Measurements from ENCODE around the gene KANSL1. TPM values are rescaled to one million over a fixed set of nuclear protein-coding genes. Genes with fewer than 3 reads are reported as not detected.

The KANSL1 gene
- total and polyA plus RNA-seq, 2 of the 4 experiments (the other 2 are of a cell fraction): 19.1 to 49.6 TPM

DNA sequence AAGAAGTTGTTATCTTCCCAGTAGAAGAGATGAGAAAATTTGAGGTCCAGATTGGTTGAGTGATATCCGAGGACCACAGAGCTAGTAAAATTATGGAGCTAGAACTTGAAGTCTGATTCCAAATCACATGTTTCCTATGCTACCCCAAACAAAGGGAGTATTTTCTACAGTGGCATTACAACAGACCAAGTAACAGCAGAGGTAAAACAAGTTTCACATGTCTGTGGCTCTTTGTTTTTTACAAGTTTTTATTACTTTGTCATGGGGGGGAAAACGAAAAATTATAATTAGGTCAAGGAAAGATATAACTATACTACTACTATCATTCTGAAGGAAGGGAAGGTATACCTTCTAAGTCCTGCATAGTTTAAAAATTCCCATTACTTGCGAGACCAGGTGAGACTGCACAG, 49.4 kb downstream of the KANSL1 start:
- H3K14ac ChIP-seq (replicated peaks; ENCODE audit: low read depth, low read length): no peak overlapping the region
- peaks cover 93% of the 10 kb centered on the region for H4K20me1 ChIP-seq (ENCODE audit: insufficient read depth, low read length)
- ATAC-seq (ENCODE audit: low read depth): no peak
- no peak overlapping the region for H2BK120ac ChIP-seq (ENCODE audit: low read depth, low read length)
- peaks cover 12 to 81% of the 10 kb centered on the region in 2 experiments for H3K79me1 ChIP-seq (ENCODE audit: low read depth in 1 of 2, low read length in 2 of 2)
- peaks cover 6% of the 10 kb centered on the region; the same call in 1 of the 2 replicates for H3K4me1 ChIP-seq (ENCODE audit: control insufficient read depth, insufficient read depth, low read length)
- H3K27ac ChIP-seq (ENCODE audit: insufficient read depth, low read length): no peak overlapping the region
- H3K9me1 ChIP-seq (ENCODE audit: insufficient read depth, low read length): peaks cover 8% of the 10 kb centered on the region
- no peak overlapping the region for H4K8ac ChIP-seq (ENCODE audit: low read depth in 2 of 2, low read length in 2 of 2)
- no peak overlapping the region for H3K4ac ChIP-seq (ENCODE audit: low read depth, low read length)
- no peak overlapping the region for H3K4me2 ChIP-seq (ENCODE audit: low read depth, low read length)
- no peak overlapping the region for H3K23ac ChIP-seq (ENCODE audit: low read depth, low read length)
- H4K91ac ChIP-seq (ENCODE audit: insufficient read depth, low read depth, low read length): no peak overlapping the region
- H2BK20ac ChIP-seq (ENCODE audit: low read depth, low read length): no peak overlapping the region
- H2AK9ac ChIP-seq (replicated peaks; ENCODE audit: low read depth, low read length, poor library complexity): no peak overlapping the region
- H3K56ac ChIP-seq (ENCODE audit: extremely low read depth, insufficient read depth, low read length): no peak overlapping the region
- dilution Hi-C loops (cut with HindIII; ENCODE audit: low sequenced_read_pairs, unreplicated experiment): no loop called here
- no peaks in the 10 kb centered on the region for H3K9me3 ChIP-seq (ENCODE audit: control insufficient read depth, insufficient read depth, low read length)
- no peak for DNase-seq
- ChIA-PET CTCF (no interaction called here), POLR2A (ENCODE audit: unreplicated experiment) (interaction anchor here (0.7 kb wide), 1 partner anchor 16 kb away, joined by 15 read pairs; no protein-coding TSS in a partner anchor)
- no CpG with 5 or more reads among the region's 3 CpGs for WGBS, 2 experiments (ENCODE audit: extremely low coverage in 2 of 2, insufficient read length in 1 of 2)
- no peaks in the 10 kb centered on the region for H3K27me3 ChIP-seq (ENCODE audit: control insufficient read depth, insufficient read depth, low read length)
- no peak overlapping the region for H2AK5ac ChIP-seq (ENCODE audit: low read depth, low read length)
- H2AFZ ChIP-seq (replicated peaks; ENCODE audit: low read length, poor library complexity): no peak overlapping the region
- no peak overlapping the region for H3K9ac ChIP-seq (ENCODE audit: low read depth, low read length)
- in situ Hi-C loops (cut with MboI; ENCODE audit: low sequenced_read_pairs): no loop called here
- no peak overlapping the region for H2BK15ac ChIP-seq (ENCODE audit: low read depth, low read length)
- no TSS peak for BruUV-seq (replicated peaks)
- no peaks in the 10 kb centered on the region for H3K36me3 ChIP-seq (ENCODE audit: control insufficient read depth, insufficient read depth, low read length)
- no peak overlapping the region for H4K5ac ChIP-seq (ENCODE audit: low read depth, low read length)
- intact Hi-C loops (cut with micrococcal nuclease): no loop called here
- H2BK5ac ChIP-seq (ENCODE audit: low read depth, low read length, poor library complexity, severe bottlenecking): no peak overlapping the region
- TF ChIP-seq USF2 (IDR thresholded peaks at IDR 0.05; ENCODE audit: low read depth, low read length): no peak
- TF ChIP-seq RFX5 (IDR thresholded peaks at IDR 0.05; ENCODE audit: low read depth, low read length): no peak
- no peak for TF ChIP-seq POLR2A (IDR thresholded peaks at IDR 0.05; ENCODE audit: low read depth, low read length)
- H3K18ac ChIP-seq (ENCODE audit: low read depth, low read length): no peak overlapping the region
- no peak overlapping the region for H3K4me3 ChIP-seq (ENCODE audit: insufficient read depth, low read depth, low read length)

All from IMR-90 (cell line).